GM19193 (cell line): ENCODE results near the gene SEPTIN11.

Experiments used
- POLR2A ChIP-seq: IDR thresholded peaks from 4 replicates; pipeline ENCODE4 v1.6.1; 2011; ENCODE audit not compliant: insufficient read depth, insufficient read length; ENCODE audit errors: extremely low read depth

The SEPTIN11 gene

DNA sequence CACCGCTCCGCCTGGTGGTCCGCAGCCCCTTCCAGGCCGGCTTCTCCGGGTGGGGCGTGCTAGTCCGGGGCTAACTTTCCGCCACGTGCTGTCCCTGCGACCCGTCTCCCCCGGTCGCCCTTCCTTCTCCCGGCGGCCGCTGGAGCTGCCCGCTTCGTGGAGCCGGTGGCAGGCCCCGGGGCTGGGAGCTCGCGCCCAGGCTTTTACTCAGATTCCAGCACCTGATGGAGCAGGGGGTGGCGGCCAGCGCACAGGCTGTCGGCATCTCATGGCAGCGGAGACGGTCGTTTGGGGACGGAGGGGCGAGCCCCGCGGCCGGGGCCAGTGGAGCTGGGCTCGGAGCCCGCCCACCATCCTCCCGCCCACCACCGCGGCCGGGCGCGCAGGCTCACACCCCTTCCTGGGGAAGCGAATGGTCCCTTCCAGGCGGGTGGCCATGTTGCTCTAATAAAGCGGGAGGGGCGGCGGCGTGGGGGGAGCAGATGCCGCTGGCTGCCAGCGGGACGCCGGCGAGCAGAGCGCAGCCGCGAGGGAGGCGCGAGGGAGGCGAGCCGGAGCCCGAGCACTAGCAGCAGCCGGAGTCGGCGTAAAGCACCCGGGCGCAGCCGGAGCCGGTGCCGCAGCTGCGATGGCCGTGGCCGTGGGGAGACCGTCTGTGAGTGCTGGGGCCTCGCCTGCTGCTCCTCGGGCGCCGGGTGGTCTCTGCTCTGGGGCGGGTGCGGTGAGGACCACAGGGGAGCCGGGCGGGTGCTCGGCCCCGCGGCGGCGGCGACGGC is at the start of gene SEPTIN11:
TSS of gene SEPTIN11 (plus strand) at position 477 of the 776 bp plus-strand sequence. CDS start at position 629, 152 bp downstream.
- TF ChIP-seq POLR2A, result peak; percentile 97

DNA sequence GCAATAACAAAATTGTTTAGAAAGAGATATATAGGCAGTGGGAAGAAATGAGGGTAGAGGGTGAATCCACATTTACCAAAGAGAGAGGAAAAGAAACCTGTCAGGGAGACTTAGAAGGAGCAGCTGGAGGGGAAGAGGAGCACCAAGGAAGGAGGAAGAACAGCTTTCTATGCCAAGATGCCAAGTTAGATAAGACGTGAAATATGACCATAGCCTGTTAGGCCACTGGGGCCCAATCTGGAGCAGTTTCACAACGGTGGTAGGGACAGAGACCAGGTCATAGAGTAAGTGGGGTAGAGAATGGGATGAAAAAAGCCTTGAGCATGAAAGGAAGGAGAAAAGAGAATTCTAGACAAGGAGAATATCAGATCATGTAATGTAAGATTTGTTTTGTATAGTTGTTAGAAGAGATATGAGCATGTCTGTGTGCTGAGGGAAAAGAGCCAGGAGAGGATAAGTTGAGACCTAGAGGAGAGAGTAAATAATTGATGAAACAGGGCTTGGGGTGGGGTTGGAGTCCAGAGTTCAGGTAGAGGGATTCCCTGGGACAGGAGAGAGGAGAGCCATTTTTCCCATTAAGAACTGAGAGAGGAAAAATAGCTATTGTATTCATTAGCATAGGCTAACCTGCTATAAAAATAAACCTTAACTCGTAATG is 47.2 kb upstream of the SEPTIN11 start:
- TF ChIP-seq POLR2A, result no peak

DNA sequence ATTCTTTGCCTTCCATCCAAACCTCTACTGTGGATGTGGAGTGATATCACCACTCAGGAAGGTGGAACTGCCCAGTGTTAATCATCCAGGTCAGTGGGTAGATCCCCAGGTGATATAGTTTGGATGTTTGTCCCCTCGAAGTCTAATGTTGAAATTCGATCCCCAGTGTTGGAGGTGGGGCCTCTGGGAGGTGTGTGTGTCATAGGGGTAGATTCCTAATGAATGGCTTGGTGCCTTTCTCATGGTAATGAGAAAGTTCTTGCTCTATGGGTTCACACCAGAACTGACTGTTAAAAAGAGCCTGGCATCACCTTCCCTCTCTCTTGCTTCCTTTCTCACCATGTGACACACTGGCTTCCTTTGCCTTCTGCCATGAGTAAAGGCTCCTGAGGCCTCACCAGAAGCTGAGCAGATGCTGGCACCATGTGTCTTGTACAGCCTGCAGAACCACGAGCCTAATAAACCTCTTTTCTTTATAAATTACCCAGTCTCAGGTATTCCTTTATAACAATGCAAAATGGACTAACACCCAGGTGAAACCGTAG is 44.8 kb upstream of the SEPTIN11 start:
- TF ChIP-seq POLR2A, result no peak

DNA sequence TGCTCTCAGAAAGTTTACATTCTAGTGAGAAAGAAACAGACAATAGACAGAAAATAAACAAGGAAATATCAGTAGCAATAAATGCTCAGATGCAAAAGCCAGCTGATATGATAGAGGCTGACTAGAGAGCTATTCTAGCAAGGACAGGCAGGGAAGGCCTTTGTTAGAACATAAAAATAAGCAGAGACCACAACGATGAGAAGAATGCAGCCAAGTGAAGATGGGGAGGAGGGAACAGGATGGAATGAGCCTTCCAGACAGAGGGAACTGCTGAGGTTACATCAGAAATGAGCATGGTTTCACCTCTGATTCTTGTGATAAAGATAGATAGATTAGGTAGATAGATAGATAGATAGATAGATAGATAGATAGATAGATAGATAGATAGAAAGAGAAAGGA is 44.0 kb upstream of the SEPTIN11 start:
- TF ChIP-seq POLR2A, result no peak

DNA sequence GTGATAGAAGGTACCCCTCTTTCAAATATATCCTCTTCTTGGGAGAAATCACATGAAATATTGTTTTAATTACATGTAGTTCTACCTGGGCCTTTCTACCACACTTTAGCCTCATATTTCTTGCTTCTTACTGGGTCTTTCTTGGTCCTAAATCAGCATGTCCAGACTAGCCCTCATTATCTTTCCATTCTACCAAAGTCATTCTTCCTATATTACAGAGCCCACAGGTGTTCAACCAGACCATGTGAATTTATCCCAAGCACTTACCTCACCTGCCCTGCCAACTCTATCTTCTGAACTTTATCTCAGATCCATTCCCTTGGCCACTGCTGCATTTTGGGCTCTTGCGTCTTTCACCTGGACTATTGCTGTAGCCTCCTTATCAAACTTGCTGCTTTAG is 39.8 kb upstream of the SEPTIN11 start:
- no peak for TF ChIP-seq POLR2A

DNA sequence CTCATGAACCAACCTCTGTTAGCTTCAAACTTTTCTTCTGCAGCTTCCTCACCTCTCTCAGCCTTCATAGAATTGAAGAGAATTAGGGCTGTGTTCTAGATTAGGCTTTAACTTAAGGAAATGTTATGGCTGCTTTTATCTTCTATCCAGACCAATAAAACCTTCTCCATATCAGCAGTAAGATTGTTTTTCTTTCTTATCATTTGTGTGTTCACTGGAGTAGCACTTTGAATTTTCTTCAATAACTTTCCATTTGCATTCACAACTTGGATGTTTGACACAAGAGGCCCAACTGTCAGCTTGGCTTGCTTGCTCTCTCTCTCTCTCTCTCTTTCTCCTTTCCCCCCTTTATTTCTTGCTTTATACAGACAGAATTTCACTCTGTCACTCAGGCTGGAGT is 28.8 kb upstream of the SEPTIN11 start:
- TF ChIP-seq POLR2A, result no peak

DNA sequence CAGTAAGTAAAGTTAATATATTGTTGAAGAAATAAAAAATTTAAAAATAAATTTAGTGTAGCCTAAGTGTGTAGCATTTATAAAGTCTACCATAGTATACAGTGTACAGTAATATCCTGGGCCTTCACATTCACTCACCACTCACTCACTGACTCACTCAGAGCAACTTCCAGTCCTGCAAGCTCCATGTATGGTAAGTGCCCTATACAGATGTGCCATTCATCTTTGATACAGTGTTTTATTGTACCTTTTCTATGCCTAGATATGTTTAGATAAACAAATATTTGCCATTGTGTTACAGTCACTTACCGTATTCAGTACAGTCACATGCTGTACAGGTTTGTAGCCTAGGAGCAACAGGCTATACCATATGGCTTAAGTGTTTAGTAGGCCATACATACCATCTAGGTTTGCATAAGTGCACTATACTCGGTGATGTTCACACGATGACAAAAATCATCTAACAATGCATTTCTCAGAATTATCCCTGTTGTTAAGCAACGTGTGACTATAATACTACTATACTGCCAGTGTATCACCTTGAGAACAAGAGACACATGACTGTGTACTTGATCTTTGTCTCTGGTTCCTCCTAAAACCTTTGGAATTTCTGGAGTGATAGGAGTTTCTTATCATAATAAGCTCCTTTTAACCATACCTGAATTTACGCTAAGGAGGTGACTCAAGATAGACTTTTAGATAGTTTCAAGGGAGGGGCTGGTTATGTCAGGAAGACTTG is 25.8 kb upstream of the SEPTIN11 start:
- no peak for TF ChIP-seq POLR2A

DNA sequence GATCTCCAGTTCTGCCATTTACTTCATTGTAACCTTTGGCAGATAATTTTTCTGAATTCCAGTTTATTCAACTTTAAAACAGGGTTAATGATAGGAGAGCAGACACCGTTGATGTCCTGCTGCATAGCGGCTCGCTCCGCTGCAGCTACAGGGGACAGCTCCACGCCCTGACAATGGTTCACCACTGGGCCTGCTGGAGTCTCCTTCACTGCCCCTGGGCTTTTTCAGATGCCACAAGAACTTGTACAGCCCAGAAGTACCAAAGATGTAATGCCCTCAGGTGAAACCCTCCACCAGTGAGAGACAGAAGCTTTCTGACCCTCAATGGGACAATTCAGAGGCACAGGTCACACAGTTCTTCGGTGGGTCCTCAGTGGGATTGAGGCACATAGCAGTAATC is 22.7 kb upstream of the SEPTIN11 start:
- TF ChIP-seq POLR2A, result no peak

DNA sequence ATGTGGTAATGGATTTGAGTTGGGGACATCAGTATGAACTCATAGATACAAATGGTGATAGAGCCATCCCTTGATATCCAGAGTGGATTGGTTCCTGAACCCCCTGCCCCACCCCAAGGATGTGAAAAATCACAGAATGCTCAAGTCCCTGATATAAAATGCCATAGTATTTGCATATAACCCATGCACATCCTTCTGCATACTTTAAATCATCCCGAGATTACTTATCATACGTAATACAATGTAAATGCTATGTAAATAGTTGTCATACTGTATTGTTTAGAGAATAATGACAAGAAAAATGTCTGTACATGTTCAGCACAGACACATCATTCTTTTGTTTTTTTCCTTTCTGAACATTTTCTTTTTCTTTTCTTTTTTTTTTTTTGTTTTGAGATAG is 18.9 kb upstream of the SEPTIN11 start:
- TF ChIP-seq POLR2A, result no peak

DNA sequence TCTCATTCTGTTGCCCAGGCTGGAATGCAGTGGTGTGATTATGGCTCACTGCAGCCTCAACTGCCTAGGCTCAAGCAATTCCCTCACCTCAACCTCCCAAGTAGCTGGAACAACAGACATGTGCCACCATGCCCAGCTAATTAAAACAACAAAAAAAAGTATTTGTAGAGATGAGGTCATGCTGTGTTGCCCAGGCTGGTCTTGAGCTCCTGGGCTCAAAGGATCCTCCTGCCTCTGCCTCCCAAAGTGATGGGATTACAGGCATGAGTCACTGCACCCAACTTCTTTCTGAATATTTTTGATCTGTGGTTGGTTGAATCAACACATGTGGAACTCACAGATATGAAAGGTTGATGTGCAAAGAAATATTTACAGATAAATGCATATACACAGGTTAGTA is 18.5 kb upstream of the SEPTIN11 start:
- no peak for TF ChIP-seq POLR2A

DNA sequence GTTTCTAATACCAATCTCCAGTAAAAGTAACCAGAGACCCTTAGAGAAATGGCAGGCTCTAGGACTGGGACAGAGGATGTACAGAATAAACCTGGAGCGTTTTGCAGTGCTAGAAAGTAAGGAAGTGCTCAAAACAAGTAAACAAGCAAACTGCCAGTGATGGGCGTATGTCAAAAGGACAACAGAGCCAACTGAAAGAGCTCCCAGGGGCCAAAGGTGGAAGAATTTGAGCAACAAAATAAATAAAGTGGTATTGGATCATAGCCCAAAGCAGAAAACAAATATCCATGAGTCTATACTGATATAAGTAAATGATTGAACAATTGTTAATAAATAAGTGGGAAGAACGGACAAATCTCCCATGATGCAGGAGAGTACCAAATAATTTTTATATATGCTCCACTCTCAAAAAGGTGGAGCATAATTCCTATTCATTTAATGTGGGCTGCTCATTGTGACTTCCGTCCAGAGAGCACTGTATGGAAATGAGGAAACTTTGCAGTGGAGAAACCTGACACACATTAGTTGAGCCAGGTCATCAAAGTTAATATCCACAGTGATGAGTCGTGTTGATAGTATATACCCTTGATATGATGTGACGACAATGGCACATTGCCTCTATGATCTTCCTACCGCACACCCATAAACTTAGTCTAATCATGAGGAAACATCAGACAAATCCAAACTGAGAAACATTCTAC is 17.8 kb upstream of the SEPTIN11 start:
- TF ChIP-seq POLR2A, result no peak

DNA sequence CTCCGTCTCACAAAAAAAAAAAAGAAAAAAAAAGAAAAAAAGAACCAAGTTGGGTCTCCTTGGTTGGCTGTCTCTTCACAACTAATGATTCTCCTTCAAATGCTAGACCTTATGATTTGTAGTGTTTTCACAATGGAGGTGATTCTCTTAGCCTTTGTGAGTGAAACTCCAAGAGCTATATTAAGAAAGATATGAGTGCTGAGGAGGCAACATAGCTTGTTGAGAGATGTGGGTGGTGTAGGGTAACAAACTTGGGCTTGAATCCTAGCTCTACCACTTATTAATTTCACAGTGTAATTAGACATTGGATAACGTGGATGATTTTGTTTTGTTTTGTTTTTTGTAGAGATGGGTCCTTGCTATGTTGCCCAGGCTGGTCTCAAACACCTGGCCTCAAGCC is 10.4 kb upstream of the SEPTIN11 start:
- no peak for TF ChIP-seq POLR2A

DNA sequence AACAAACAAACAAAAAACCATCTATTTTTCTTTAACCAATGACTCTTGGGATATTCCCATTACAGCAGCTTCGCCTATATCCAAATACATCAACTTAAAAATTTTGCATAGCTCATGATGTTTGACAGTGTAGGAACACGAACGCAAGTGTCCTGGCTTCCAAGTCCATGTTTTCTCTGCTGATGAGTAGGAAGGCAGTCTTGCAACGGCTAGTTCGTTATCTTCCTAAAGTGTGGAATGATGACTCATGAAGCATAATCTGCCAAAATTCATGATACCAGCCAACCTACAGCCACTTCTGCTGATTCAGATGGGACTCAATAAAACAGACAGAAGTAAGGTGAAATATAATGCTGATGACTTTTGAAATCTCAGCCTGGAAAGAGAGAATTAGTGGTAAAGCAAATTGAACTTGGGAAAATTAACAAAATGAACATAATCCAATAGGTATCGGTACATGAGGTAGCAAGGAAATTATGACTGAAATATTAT is 6.4 kb upstream of the SEPTIN11 start:
- TF ChIP-seq POLR2A, result no peak

DNA sequence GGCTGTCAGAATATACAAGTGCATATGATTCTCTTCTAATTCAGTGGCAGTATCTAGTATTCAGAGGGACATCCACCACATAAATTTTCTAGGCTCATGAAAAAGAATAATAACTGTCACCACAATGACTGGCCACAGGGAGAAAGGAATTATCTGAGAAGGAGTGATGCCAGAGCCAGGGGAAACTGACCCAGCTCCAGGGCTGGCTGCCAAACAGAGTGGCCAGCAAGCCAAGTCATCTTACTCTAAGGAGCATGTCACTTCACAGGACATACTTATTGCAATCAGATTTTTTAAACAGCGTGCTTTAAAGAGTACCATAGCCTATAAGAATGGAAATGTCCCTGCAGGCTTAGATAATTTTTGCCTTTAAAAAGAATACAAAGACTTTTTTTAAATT is 5.8 kb upstream of the SEPTIN11 start:
- TF ChIP-seq POLR2A, result no peak

DNA sequence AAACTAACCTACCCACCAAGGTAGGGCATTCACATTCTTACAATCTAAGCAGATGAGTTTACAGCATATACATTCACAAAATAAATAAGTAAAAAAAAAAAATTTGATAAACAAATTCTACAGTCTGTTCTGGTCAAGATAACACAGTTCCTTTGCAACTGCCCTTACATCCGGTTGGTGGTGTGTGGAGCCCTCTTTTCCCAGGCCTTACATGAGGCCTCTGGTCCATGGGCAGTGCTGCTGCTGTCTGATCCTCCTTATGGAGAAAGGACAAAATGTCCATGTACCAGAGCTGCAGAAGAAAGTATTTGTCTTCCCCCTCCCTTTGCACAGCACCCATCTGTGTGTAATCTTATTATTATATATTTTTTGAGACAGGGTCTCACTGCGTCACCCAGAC is 2.2 kb upstream of the SEPTIN11 start:
- no peak for TF ChIP-seq POLR2A
